ENCODE measurements around the gene IGFBP1. TPM values are rescaled to one million over a fixed set of nuclear protein-coding genes. Genes with fewer than 3 reads are reported as not detected.

The IGFBP1 gene
- total and polyA plus RNA-seq, 2 of the 13 experiments (the other 11 are each of a cell fraction or from before 2014, with no cell fraction given): 5.4 to 885 TPM

DNA sequence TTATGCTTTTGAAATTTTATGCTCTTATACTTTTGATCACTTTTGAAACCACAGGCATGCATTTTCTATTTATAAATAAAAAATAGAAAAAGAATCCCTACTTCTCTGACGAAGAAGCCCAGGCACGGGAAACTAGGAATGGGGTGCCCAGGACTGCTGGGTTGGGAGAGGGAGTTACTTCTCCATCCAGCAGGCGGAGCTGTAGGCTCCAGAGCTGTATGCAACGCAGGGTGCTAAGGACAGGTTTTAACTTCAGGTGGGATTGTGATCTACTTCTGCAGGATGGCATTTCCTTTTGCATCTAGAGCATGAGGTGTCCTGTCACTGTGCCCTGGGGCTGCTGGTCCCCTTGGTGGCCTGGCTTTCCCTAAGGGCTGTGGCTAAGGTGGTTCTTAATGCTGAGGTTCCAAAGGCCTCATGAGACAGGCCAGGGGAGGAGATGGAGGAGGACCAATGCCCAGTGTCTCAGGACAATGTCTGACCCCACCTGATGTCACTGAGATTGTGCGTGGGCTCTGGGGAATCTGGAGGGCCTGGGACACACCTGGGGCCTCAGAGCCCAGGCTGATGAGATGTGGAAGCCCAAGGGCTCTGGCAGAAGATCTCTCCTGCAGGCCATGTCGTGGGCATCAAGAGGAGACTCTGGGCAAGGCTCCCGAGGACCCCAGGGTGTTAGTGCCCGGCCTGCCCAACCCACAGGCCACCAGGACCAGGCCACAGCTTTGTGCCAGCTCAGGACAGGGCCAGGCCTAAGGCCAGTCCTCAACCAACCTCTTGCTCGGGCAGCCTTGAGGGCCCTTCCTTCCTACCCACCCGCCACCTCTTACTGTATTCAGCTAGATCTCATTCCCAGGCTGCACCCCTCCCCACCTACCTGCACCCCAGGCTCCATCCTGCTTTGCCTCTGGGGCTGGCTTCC, 15.9 kb upstream of the IGFBP1 start (continued):
- TF ChIP-seq, protein P1, sequence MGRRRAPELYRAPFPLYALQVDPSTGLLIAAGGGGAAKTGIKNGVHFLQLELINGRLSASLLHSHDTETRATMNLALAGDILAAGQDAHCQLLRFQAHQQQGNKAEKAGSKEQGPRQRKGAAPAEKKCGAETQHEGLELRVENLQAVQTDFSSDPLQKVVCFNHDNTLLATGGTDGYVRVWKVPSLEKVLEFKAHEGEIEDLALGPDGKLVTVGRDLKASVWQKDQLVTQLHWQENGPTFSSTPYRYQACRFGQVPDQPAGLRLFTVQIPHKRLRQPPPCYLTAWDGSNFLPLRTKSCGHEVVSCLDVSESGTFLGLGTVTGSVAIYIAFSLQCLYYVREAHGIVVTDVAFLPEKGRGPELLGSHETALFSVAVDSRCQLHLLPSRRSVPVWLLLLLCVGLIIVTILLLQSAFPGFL (CRISPR knock-in tag; IDR thresholded peaks at IDR 0.05): no peak
- TF ChIP-seq, protein P2, sequence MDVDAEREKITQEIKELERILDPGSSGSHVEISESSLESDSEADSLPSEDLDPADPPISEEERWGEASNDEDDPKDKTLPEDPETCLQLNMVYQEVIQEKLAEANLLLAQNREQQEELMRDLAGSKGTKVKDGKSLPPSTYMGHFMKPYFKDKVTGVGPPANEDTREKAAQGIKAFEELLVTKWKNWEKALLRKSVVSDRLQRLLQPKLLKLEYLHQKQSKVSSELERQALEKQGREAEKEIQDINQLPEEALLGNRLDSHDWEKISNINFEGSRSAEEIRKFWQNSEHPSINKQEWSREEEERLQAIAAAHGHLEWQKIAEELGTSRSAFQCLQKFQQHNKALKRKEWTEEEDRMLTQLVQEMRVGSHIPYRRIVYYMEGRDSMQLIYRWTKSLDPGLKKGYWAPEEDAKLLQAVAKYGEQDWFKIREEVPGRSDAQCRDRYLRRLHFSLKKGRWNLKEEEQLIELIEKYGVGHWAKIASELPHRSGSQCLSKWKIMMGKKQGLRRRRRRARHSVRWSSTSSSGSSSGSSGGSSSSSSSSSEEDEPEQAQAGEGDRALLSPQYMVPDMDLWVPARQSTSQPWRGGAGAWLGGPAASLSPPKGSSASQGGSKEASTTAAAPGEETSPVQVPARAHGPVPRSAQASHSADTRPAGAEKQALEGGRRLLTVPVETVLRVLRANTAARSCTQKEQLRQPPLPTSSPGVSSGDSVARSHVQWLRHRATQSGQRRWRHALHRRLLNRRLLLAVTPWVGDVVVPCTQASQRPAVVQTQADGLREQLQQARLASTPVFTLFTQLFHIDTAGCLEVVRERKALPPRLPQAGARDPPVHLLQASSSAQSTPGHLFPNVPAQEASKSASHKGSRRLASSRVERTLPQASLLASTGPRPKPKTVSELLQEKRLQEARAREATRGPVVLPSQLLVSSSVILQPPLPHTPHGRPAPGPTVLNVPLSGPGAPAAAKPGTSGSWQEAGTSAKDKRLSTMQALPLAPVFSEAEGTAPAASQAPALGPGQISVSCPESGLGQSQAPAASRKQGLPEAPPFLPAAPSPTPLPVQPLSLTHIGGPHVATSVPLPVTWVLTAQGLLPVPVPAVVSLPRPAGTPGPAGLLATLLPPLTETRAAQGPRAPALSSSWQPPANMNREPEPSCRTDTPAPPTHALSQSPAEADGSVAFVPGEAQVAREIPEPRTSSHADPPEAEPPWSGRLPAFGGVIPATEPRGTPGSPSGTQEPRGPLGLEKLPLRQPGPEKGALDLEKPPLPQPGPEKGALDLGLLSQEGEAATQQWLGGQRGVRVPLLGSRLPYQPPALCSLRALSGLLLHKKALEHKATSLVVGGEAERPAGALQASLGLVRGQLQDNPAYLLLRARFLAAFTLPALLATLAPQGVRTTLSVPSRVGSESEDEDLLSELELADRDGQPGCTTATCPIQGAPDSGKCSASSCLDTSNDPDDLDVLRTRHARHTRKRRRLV (CRISPR knock-in tag; IDR thresholded peaks at IDR 0.05): no peak
- TF ChIP-seq ZNF619 (CRISPR knock-in tag; IDR thresholded peaks at IDR 0.05) (0 out of 2 replicates have a peak, but pooled peaks have one; percentile 2), ZNF441 (CRISPR knock-in tag; IDR thresholded peaks at IDR 0.05; ENCODE audit: borderline replicate concordance) (0 out of 2 replicates have a peak, but pooled peaks have one; percentile 17), SMC3 (IDR thresholded peaks at IDR 0.05; ENCODE audit: low read length) (peak; percentile 84), KLF16 (CRISPR knock-in tag; IDR thresholded peaks at IDR 0.05) (0 out of 4 replicates have a peak, but pooled peaks of 1 of the 2 experiments have one; percentile 24), POGZ (CRISPR knock-in tag; IDR thresholded peaks at IDR 0.05) (peak; percentile 23; the same call in 1 of the 2 replicates), ZMAT3 (CRISPR knock-in tag; conservative IDR thresholded peaks at IDR 0.05) (peak; percentile 68; the same call in 1 of the 2 replicates), PHF8 (CRISPR knock-in tag; IDR thresholded peaks at IDR 0.05) (no peak; the same call in 1 of the 2 replicates), ZNF235 (CRISPR knock-in tag; IDR thresholded peaks at IDR 0.05; ENCODE audit: borderline replicate concordance) (0 out of 2 replicates have a peak, but pooled peaks have one; percentile 41), ZNF773 (CRISPR knock-in tag; IDR thresholded peaks at IDR 0.05; ENCODE audit: borderline replicate concordance) (no peak), ZMYM4 (CRISPR knock-in tag; IDR thresholded peaks at IDR 0.05) (0 out of 2 replicates have a peak, but pooled peaks have one; percentile 23), TARDBP (CRISPR knock-in tag; IDR thresholded peaks at IDR 0.05) (peak; percentile 35; the same call in 1 of the 2 replicates), MIER3 (CRISPR knock-in tag; IDR thresholded peaks at IDR 0.05; ENCODE audit: borderline replicate concordance) (peak; percentile 12; the same call in 1 of the 2 replicates), IRF2 (CRISPR knock-in tag; IDR thresholded peaks at IDR 0.05) (0 out of 2 replicates have a peak, but pooled peaks have one; percentile 63), RBM22 (optimal IDR thresholded peaks at IDR 0.05; ENCODE audit: low read length) (no peak), STAG1 (CRISPR knock-in tag; IDR thresholded peaks at IDR 0.05) (peak; percentile 79), ZNF317 (CRISPR knock-in tag; IDR thresholded peaks at IDR 0.05) (no peak), MED1 (CRISPR knock-in tag; IDR thresholded peaks at IDR 0.05) (peak; percentile 91), BORCS8-MEF2B (CRISPR knock-in tag; IDR thresholded peaks at IDR 0.05) (peak; percentile 33; the same call in 1 of the 2 replicates), RXRB (CRISPR knock-in tag; IDR thresholded peaks at IDR 0.05; ENCODE audit: borderline replicate concordance) (peak; percentile 48; the same call in 1 of the 2 replicates)
- TF ChIP-seq, protein P3, sequence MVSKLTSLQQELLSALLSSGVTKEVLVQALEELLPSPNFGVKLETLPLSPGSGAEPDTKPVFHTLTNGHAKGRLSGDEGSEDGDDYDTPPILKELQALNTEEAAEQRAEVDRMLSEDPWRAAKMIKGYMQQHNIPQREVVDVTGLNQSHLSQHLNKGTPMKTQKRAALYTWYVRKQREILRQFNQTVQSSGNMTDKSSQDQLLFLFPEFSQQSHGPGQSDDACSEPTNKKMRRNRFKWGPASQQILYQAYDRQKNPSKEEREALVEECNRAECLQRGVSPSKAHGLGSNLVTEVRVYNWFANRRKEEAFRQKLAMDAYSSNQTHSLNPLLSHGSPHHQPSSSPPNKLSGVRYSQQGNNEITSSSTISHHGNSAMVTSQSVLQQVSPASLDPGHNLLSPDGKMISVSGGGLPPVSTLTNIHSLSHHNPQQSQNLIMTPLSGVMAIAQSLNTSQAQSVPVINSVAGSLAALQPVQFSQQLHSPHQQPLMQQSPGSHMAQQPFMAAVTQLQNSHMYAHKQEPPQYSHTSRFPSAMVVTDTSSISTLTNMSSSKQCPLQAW (CRISPR knock-in tag; IDR thresholded peaks at IDR 0.05): peak; percentile 59; the same call in 1 of the 2 replicates

Data from HepG2 (cell line).